Psoas muscle (tissue), 8 donors: ENCODE results near the gene GAB2. TPM values are rescaled to one million over a fixed set of nuclear protein-coding genes. Genes with fewer than 3 reads are reported as not detected.

ENCODE experiments used
- ATAC-seq, 4 donors: fragments of 200-7000 bp; cut with Tn5 transposase; one replicate each; pipeline ENCODE4 v1.9.1; 2020; ENCODE audit warnings: moderate library complexity in 3 of 4, mild to moderate bottlenecking in 2 of 4
- DNase-seq, 2 donors: peaks; one replicate each; pipeline ENCODE4 v3.0.0-alpha.2; 2020
- H3K27ac ChIP-seq: fragments of 200-600 bp; one replicate; pipeline ENCODE4 v1.8.0; 2022
- H3K27me3 ChIP-seq, 3 donors: fragments of 200-600 bp in 1 of 3; one replicate each; pipeline versions ENCODE4 v1.6.1 to v1.8.0; 2013 to 2022; ENCODE audit warnings: low read length in 2 of 3, mild to moderate bottlenecking in 2 of 3, moderate library complexity in 1 of 3; ENCODE audit not compliant: insufficient read depth in 3 of 3
- H3K36me3 ChIP-seq, 2 donors: fragments of 200-600 bp in 1 of 2; one replicate each; pipeline versions ENCODE4 v1.6.1 to v1.8.0; 2013 to 2022; ENCODE audit warnings: low read depth in 1 of 2, mild to moderate bottlenecking in 1 of 2, moderate library complexity in 1 of 2; ENCODE audit not compliant: insufficient read depth in 1 of 2
- H3K4me1 ChIP-seq: fragments of 200-600 bp; one replicate; pipeline ENCODE4 v1.8.0; 2022
- H3K4me3 ChIP-seq: fragments of 200-600 bp; one replicate; pipeline ENCODE4 v1.8.0; 2022; ENCODE audit warnings: mild to moderate bottlenecking
- H3K9me3 ChIP-seq: fragments of 200-600 bp; one replicate; pipeline ENCODE4 v1.8.0; 2022
- WGBS, 3 donors: extraction: QIAGEN DNeasy Blood & Tissue Kit; methylation state at CpG; one replicate each; pipeline versions ENCODE4 v1.1.6 to v1.1.7; 2013; 5-methylcytosine and 5-hydroxymethylcytosine counted together
- intact Hi-C, 2 donors: fragments of 100-400 bp; cut with DNase I; formaldehyde crosslinking; loops; one replicate each; pipeline versions ENCODE4 v1.11.0 to v1.14.2; 2022
- polyA plus RNA-seq, 3 donors: library from polyadenylated mRNA; stranded (reverse); fragments of 200-250 nt; gene quantifications; one replicate each; pipeline ENCODE4 v1.2.3, GENCODE V29; 2013
- total RNA-seq, 4 donors: library from RNA; stranded (reverse); fragmentation: NEBNext Ultra II Directional in 2 of 4; extraction: Animal tissue kit (Norgen Biotek cat#: 25700) in 2 of 4; gene quantifications; one replicate each; pipeline versions ENCODE4 v1.2.1 to v1.2.4, GENCODE V29; 2021 to 2023
- TF ChIP-seq, protein P1 (sequence below): fragments of 200-600 bp; IDR thresholded peaks from one replicate; pipeline ENCODE4 v1.8.0; 2022; ENCODE audit warnings: antibody characterized with exemption
- donor health status: healthy with polysubstance abuse.
- donor health status: DM: no; HTN: no; CAD: no; lungs with moderate emphysema.
- donor health status: Bipolar disorder and iron deficiency.
- donor health status: healthy.
- donor health status: DM: yes; HTN: yes; CAD: no.
- donor health status: DM: no; HTN: no; CAD: no.
- donor health status: DM: no; HTN: no; CAD: no.
- donor health status: DM: yes; HTN: yes; CAD: no.

Gene GAB2
- total and polyA plus RNA-seq, 7 donors: 2.7 to 6.3 (median 4.7) TPM

DNA sequence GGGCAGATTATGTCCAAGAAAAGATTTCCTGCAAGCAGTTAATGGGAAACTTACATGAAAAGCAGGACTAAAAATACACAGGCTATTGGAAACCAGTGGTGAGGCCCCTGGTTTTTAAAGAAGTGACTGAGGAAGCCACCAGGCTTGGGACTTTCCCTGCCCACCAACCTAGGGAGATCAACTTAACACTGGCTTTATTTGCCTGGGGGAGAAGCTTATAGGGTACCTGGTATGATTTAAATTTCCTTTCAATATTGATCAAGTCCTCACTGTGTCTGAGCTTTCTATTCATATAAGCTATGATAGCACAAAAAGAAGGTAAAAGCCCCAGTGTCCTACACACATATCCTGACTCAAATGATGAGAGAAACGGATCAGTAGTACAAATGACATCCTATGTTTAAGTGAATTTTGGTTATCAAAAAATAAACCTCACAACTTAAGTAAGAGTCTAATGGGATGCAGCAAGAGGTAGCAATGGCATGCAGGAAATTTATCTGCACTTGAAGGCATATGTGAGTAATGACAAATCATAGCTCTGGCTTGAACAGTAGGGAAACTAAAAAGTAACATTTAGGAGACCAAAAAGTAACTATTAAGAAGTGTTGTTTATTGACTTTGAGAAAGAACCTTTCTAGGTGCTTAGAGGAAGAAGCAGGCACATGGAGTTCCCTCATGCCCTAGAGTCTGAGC is 85.3 kb downstream of the GAB2 start:
- Histone ChIP-seq H3K27me3 (no peaks in the 10 kb centered on the region), H3K36me3 (no peaks in the 10 kb centered on the region), H3K4me3 (no peak overlapping the region), H3K4me1 (no peaks in the 10 kb centered on the region), H3K9me3 (no peaks in the 10 kb centered on the region), H3K27ac (no peak overlapping the region)
- no peak for ATAC-seq
- DNase-seq: no peak
- TF ChIP-seq, protein P1, sequence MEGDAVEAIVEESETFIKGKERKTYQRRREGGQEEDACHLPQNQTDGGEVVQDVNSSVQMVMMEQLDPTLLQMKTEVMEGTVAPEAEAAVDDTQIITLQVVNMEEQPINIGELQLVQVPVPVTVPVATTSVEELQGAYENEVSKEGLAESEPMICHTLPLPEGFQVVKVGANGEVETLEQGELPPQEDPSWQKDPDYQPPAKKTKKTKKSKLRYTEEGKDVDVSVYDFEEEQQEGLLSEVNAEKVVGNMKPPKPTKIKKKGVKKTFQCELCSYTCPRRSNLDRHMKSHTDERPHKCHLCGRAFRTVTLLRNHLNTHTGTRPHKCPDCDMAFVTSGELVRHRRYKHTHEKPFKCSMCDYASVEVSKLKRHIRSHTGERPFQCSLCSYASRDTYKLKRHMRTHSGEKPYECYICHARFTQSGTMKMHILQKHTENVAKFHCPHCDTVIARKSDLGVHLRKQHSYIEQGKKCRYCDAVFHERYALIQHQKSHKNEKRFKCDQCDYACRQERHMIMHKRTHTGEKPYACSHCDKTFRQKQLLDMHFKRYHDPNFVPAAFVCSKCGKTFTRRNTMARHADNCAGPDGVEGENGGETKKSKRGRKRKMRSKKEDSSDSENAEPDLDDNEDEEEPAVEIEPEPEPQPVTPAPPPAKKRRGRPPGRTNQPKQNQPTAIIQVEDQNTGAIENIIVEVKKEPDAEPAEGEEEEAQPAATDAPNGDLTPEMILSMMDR: no peak
- intact Hi-C loops: no loop called here
- 80 to 87% (median 86%) methylated on average over 1 of the region's 1 CpG for WGBS, 3 donors

DNA sequence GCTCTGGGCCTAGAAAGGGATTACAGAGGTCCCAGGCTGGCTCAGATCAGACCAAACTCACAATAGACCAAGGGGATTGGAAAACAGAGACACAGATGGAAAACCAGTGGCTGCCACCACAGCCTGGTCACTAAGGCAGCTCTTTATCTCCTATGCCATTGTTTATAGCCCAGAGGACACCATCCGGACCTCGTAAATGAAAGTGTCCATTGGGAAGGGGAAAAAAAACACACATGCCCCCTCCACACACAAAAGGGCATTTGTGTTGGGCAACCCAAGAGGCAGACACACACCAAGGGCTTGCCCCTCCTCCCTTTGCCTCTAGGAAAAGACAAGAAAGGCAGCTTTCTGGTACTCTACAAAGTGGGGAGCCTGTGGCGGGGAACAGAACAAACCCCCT is 85.9 kb downstream of the GAB2 start:
- no peak overlapping the region for H3K27ac ChIP-seq
- no peak for DNase-seq
- H3K9me3 ChIP-seq: no peaks in the 10 kb centered on the region
- H3K4me3 ChIP-seq: no peak overlapping the region
- no peaks in the 10 kb centered on the region for H3K36me3 ChIP-seq
- no peaks in the 10 kb centered on the region for H3K4me1 ChIP-seq
- intact Hi-C loops: no loop called here
- no peaks in the 10 kb centered on the region for H3K27me3 ChIP-seq
- 74 to 79% (median 76%) methylated on average over 3 of the region's 3 CpGs for WGBS, 3 donors
- TF ChIP-seq, protein P1: no peak
- ATAC-seq: no peak

DNA sequence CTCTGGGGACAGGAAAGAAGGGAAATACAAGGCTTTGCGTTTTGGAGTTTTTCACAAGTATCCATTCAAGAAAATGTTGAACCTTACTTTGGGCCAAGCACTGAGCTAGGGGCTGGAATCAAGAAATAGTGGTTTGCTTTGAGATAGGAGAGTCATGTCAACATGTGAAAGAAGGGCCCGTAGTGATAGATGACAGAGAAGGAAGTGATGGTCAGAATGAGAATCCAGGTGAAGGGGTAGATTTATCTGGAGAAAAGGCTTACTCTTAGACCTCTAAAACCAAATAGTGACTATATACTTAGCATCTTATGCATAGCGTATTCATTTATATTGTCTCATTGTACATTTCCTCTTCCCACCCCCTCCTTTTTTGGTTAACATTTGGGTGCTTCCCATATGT is 87.3 kb downstream of the GAB2 start:
- H3K36me3 ChIP-seq: no peaks in the 10 kb centered on the region
- 81 to 86% (median 84%) methylated on average over 3 of the region's 3 CpGs for WGBS, 3 donors
- no peak for DNase-seq
- intact Hi-C loops: no loop called here
- no peaks in the 10 kb centered on the region for H3K4me1 ChIP-seq
- no peak overlapping the region for H3K27ac ChIP-seq
- ATAC-seq: no peak
- TF ChIP-seq, protein P1: no peak
- H3K4me3 ChIP-seq: no peak overlapping the region
- H3K9me3 ChIP-seq: no peaks in the 10 kb centered on the region
- no peaks in the 10 kb centered on the region for H3K27me3 ChIP-seq

DNA sequence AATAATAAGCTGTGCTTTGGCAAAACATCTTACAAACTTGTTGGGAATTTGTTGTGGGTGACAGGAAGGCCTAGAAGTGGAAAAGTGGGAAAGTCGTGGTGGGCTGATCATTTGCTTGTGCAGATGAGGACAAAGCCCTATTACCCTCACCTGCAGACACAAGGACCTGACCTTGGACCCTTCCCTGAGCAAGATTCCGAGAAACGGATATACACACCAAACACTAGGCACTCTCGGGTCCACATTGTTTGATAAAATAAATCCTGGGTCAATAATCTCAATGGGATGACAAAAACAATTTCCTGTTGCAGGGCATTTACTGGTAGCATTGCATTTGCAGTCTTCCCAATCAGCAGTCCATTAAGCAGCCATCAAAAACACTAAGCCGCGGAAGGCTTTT is 89.7 kb downstream of the GAB2 start:
- Histone ChIP-seq H3K36me3 (no peaks in the 10 kb centered on the region), H3K4me3 (no peak overlapping the region), H3K4me1 (no peaks in the 10 kb centered on the region), H3K27me3 (no peaks in the 10 kb centered on the region), H3K9me3 (no peaks in the 10 kb centered on the region), H3K27ac (no peak overlapping the region)
- ATAC-seq: no peak
- WGBS, 3 donors: 91 to 94% (median 93%) methylated on average over 6 of the region's 6 CpGs
- intact Hi-C loops: no loop called here
- no peak for DNase-seq
- TF ChIP-seq, protein P1: no peak

DNA sequence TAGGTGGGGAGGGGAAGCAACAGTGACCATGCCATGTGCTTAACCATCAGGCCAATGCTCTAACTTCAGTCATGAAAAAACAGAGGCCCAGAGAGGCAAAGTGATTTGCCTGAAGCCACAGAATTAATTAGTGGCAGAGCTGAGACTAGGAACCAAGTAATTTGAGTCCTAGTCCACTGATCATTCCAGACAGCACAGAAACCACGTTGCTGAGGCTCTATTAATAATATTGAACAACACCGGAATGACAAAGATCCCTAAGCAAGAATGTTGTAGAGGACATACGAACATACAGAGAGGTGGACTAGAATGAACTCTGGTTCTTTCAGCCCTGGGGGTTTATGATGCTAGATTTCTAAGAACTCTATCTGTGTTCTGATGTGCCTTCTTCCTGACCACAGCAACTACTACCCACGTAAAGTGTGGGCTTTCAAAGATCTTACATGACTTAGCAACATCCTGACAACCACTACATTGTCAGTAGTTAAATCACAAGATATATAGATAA is 92.3 kb downstream of the GAB2 start:
- Histone ChIP-seq H3K27me3 (no peaks in the 10 kb centered on the region), H3K4me1 (no peaks in the 10 kb centered on the region), H3K4me3 (no peak overlapping the region), H3K9me3 (no peaks in the 10 kb centered on the region), H3K27ac (no peak overlapping the region), H3K36me3 (no peaks in the 10 kb centered on the region)
- DNase-seq: no peak
- intact Hi-C loops: no loop called here
- no peak for ATAC-seq
- 50 to 68% (median 51%) methylated on average over 4 of the region's 4 CpGs for WGBS, 3 donors
- TF ChIP-seq, protein P1: no peak
